DND-41 (cell line): ENCODE measurements around the gene MADCAM1.

Experiments
- ATAC-seq: fragments of 200-7000 bp; cut with Tn5 transposase; 3 replicates; pipeline ENCODE4 v1.9.1; 2021; ENCODE audit warnings: low read depth; ENCODE audit not compliant: insufficient read depth
- DNase-seq: peaks from one replicate; pipeline ENCODE4 v3.0.0-alpha.2; 2020
- H2AFZ ChIP-seq: 2 replicates; pipeline ENCODE4 v1.6.0; 2012; ENCODE audit warnings: low read depth, low read length
- H3K27ac ChIP-seq: 2 replicates; pipeline ENCODE4 v1.5.1; 2012; ENCODE audit warnings: low read length, inconsistent platforms
- H3K27me3 ChIP-seq: fragments of 200-600 bp; sonication (generic); 2 replicates; pipeline ENCODE4 v1.6.0; 2012; ENCODE audit warnings: low read length, mild to moderate bottlenecking, inconsistent platforms; ENCODE audit not compliant: insufficient read depth, poor library complexity
- H3K36me3 ChIP-seq: 2 replicates; pipeline ENCODE4 v1.5.1; 2012; ENCODE audit warnings: low read length, inconsistent platforms; ENCODE audit not compliant: insufficient read depth
- H3K4me1 ChIP-seq: 2 replicates; pipeline ENCODE4 v1.5.1; 2012; ENCODE audit warnings: mild to moderate bottlenecking, low read length; ENCODE audit not compliant: insufficient read depth
- H3K4me2 ChIP-seq: 2 replicates; pipeline ENCODE4 v1.6.0; 2012; ENCODE audit warnings: mild to moderate bottlenecking, moderate library complexity, low read length, inconsistent platforms; ENCODE audit not compliant: insufficient read depth
- H3K4me3 ChIP-seq, 2 experiments: fragments of 200-600 bp in 1 of 2; shearing (Covaris generic) in 1 of 2; 2 replicates each; pipeline ENCODE4 v1.5.1; 2012 to 2016; ENCODE audit warnings: inconsistent platforms in 2 of 2, low read length in 2 of 2, mild to moderate bottlenecking in 2 of 2, low read depth in 1 of 2, moderate library complexity in 1 of 2
- H3K79me2 ChIP-seq: 2 replicates; pipeline ENCODE4 v1.6.0; 2012; ENCODE audit warnings: low read length, inconsistent platforms; ENCODE audit not compliant: insufficient read depth
- H3K9ac ChIP-seq: 2 replicates; pipeline ENCODE4 v1.6.0; 2012; ENCODE audit warnings: low read depth, mild to moderate bottlenecking, inconsistent platforms, low read length, moderate library complexity
- H3K9me3 ChIP-seq: 2 replicates; pipeline ENCODE4 v1.5.1; 2012; ENCODE audit warnings: low read length, moderate library complexity, mild to moderate bottlenecking, inconsistent platforms; ENCODE audit not compliant: insufficient read depth, severe bottlenecking
- H4K20me1 ChIP-seq: 2 replicates; pipeline ENCODE4 v1.6.0; 2012; ENCODE audit warnings: low read length; ENCODE audit not compliant: insufficient read depth
- EZH2 ChIP-seq: IDR thresholded peaks from 3 replicates; pipeline ENCODE4 v1.6.1; 2012; ENCODE audit warnings: borderline replicate concordance, low read depth, mild to moderate bottlenecking, moderate library complexity, low read length, inconsistent platforms; ENCODE audit not compliant: severe bottlenecking
- TF ChIP-seq, protein P1 (sequence below): IDR thresholded peaks from 2 replicates; pipeline ENCODE4 v1.5.1; 2012; ENCODE audit warnings: borderline replicate concordance, low read length, moderate library complexity, mild to moderate bottlenecking; ENCODE audit not compliant: poor library complexity, severe bottlenecking; ENCODE audit errors: extremely low read depth

The MADCAM1 gene

DNA sequence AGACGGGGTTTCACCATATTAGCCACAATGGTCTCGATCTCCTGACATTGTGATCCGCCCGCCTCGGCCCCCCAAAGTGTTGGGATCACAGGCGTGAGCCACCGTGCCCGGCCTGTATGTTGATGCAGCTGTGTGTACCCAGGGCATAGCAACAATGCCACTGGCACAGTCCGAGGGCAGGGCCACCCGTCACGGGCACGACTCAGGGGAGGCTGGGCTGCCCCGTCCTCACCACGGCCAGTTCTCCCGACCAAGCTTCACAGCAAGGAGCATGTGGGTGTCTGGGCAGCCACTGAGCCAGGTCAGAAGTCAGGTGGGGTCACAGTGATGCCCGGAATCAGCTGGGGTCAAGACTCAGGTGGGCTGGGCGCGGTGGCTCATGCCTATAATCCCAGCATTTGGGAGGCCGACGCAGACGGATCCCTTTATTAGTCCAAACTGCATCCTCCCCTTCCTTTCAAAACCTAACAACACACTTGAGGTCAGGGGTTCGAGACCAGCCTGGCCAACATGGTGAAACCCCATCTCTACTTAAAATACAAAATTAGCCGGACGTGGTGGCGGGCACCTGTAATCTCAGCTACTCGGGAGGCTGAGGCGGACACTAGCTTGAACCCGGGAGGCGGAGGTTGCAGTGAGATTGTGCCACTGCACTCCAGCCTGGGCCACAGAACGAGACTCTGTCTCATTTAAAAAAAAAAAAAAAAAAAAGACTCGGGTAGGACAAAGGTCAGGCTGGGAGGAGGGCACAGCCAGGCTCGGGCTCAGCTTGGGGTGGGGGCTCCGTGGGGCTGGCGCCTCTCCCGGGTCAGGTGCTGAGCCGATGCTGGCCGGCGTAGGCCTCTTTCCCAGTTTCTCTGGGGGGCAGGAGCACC lies 34.1 kb downstream of the MADCAM1 start:
- H3K4me3 ChIP-seq, result peak overlapping the region; percentile 81 to 99; a peak in 3 of 4 replicates
- H3K27me3 ChIP-seq, result no peaks in the 10 kb centered on the region
- H3K79me2 ChIP-seq, result peaks cover 35% of the 10 kb centered on the region
- peak overlapping the region; percentile 95 for H3K9ac ChIP-seq
- peaks cover 7% of the 10 kb centered on the region for H3K36me3 ChIP-seq
- peaks cover 36% of the 10 kb centered on the region for H4K20me1 ChIP-seq
- ATAC-seq (no peak), DNase-seq (no peak)
- peak overlapping the region; percentile 78 for H3K27ac ChIP-seq
- H3K4me1 ChIP-seq, result peaks cover 30% of the 10 kb centered on the region
- H2AFZ ChIP-seq, result peak overlapping the region; percentile 99
- no peaks in the 10 kb centered on the region for H3K9me3 ChIP-seq
- H3K4me2 ChIP-seq, result peak overlapping the region; percentile 86
- TF ChIP-seq, protein P1, sequence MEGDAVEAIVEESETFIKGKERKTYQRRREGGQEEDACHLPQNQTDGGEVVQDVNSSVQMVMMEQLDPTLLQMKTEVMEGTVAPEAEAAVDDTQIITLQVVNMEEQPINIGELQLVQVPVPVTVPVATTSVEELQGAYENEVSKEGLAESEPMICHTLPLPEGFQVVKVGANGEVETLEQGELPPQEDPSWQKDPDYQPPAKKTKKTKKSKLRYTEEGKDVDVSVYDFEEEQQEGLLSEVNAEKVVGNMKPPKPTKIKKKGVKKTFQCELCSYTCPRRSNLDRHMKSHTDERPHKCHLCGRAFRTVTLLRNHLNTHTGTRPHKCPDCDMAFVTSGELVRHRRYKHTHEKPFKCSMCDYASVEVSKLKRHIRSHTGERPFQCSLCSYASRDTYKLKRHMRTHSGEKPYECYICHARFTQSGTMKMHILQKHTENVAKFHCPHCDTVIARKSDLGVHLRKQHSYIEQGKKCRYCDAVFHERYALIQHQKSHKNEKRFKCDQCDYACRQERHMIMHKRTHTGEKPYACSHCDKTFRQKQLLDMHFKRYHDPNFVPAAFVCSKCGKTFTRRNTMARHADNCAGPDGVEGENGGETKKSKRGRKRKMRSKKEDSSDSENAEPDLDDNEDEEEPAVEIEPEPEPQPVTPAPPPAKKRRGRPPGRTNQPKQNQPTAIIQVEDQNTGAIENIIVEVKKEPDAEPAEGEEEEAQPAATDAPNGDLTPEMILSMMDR, result no peak

DNA sequence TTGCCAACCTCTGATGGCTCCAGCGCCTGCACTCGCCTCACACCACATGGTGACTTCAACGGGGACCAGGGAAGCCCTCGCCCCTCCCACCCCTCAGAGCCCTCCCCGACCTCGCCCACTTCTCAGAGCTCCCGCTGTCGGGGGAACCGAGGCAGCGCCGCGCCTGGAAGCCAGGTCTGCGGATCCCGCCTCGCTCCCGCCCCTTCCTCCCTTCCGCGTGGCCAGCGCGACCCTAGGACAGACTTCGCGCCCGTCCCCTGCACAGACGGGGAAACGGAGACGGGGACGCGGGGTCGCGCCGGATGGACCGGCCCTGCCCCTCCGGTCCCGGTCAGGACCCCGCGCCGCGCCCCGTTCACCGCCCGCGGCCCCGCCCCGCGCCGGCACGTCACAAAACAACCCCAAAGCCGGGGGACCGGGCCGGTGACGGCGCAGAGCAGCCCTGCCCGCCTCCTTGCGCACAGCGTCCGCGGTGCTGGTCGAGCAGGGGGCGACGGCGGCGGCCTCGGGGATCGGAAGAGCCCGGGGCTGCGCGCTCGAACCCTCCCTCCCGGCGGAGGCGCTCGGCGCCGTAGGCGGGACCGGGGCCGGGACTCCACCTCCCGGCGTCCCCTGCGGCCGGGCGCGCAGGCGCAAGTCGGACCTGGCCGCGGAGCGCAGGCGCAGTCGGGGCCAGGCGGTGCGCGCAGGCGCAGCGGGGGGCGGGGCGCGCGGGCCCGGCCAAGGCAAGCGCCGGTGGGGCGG lies 34.9 kb downstream of the MADCAM1 start:
- TF ChIP-seq EZH2, result no peak
- TF ChIP-seq, protein P1, result no peak
- peak overlapping the region; percentile 78 for H3K27ac ChIP-seq
- H3K9ac ChIP-seq, result peak overlapping the region; percentile 95
- H3K36me3 ChIP-seq, result peaks cover 15% of the 10 kb centered on the region
- peak overlapping the region; percentile 81 to 99 for H3K4me3 ChIP-seq
- no peaks in the 10 kb centered on the region for H3K27me3 ChIP-seq
- no peaks in the 10 kb centered on the region for H3K9me3 ChIP-seq
- H4K20me1 ChIP-seq, result peaks cover 44% of the 10 kb centered on the region
- peak overlapping the region; percentile 99 for H2AFZ ChIP-seq
- peaks cover 41% of the 10 kb centered on the region for H3K79me2 ChIP-seq
- ATAC-seq (peak; percentile 86), DNase-seq (peak; percentile 90)
- peaks cover 30% of the 10 kb centered on the region for H3K4me1 ChIP-seq
- H3K4me2 ChIP-seq, result peak overlapping the region; percentile 86

DNA sequence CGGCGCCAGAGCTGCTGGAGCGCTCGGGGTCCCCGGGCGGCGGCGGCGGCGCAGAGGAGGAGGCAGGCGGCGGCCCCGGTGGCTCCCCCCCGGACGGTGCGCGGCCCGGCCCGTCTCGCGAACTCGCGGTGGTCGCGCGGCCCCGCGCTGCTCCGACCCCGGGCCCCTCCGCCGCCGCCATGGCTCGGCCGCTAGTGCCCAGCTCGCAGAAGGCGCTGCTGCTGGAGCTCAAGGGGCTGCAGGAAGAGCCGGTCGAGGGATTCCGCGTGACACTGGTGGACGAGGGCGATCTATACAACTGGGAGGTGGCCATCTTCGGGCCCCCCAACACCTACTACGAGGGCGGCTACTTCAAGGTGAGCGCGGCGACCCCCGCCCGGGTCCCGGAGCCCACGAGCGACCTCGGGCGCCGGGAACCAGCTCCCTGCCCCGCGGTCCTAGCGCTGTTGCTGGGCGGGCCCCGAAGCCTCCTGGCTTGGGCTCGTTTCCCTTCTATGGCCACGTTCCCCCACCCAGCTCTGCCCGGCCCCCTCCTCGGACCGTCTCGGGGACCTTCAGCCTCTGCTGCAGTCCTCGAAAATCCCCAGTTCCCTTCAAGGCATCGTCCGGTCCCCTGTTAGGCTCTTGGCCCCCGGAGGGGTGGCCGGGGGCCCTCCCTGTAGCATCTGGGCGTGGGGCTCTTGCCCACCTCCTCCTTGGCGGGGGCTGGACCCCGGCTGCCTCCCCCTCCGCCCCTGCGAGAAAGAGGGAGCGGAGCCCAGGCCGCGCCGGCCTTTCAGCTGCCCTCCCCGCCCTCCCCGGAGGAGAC lies 35.7 kb downstream of the MADCAM1 start, which contains the start of gene CDC34:
CDC34 (plus strand) TSS at position 8 of the 808 bp plus-strand sequence; CDS start at position 180, 172 bp downstream.
- H3K4me1 ChIP-seq, result peaks cover 30% of the 10 kb centered on the region
- DNase-seq (no peak), ATAC-seq (no peak; the same call in 2 of the 3 replicates)
- peak within 1 kb of the TSS; percentile 99 for H2AFZ ChIP-seq
- H3K4me3 ChIP-seq, result peak within 1 kb of the TSS; percentile 97 to 99
- no peaks in the 10 kb centered on the region for H3K27me3 ChIP-seq
- H4K20me1 ChIP-seq, result peaks cover 45% of the 10 kb centered on the region
- peaks cover 23% of the 10 kb centered on the region for H3K36me3 ChIP-seq
- peak within 1 kb of the TSS; percentile 78 for H3K27ac ChIP-seq
- peak within 1 kb of the TSS; percentile 95 for H3K9ac ChIP-seq
- H3K79me2 ChIP-seq, result peaks cover 43% of the 10 kb centered on the region
- peak within 1 kb of the TSS; percentile 93 for H3K4me2 ChIP-seq
- no peaks in the 10 kb centered on the region for H3K9me3 ChIP-seq
- no peak for TF ChIP-seq EZH2
- TF ChIP-seq, protein P1, result no peak
